Ecto neural progenitor cell (in vitro differentiated cells): ENCODE measurements around the gene TMEM44.

Source experiments
- DNase-seq: peaks from one replicate; pipeline ENCODE4 v3.0.0-alpha.2; 2018; ENCODE audit warnings: low spot score

Gene TMEM44, protein sequence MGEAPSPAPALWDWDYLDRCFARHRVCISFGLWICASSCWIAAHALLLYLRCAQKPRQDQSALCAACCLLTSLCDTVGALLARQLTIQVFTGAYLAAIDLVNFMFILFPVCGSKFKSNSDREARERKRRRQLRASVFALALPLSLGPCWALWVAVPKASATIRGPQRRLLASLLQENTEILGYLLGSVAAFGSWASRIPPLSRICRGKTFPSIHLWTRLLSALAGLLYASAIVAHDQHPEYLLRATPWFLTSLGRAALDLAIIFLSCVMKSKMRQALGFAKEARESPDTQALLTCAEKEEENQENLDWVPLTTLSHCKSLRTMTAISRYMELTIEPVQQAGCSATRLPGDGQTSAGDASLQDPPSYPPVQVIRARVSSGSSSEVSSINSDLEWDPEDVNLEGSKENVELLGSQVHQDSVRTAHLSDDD

DNA sequence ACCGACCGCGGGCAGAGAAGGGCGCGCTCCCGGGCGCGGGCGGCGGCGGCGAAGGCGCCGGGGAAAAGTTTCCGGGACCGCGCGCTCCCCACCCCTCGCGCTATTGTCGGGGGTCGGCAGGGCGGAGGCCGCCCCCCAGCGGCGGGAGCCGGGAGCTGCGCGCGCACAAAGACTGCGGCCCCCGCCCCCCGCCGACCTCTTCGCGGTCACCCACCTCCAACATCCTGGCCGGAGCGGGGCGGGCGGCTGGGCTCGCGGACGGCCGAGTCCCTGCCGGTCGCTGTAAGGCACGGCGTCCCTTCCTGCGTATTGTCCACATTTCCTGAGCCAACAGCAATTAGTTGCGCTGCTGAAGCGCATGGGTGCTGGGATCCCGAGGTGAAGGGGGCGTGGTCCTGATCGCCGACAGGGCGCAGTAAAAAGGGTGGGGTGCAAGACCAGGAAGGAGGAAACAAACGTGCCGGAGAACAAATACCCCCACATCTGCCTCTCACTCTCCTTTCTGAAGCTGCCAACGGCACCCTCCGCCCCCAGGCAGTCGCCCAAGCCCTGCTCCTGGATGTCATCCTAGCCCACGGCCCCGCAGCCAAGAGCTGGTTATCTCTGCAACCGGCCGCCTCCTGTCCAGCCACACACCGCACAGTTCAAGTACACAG lies at the start of gene TMEM44:
TSS of gene TMEM44 (minus strand) at position 71 of the 656 bp plus-strand sequence. CDS start 204 bp downstream, outside the sequence.
- peak; percentile 90 for DNase-seq

DNA sequence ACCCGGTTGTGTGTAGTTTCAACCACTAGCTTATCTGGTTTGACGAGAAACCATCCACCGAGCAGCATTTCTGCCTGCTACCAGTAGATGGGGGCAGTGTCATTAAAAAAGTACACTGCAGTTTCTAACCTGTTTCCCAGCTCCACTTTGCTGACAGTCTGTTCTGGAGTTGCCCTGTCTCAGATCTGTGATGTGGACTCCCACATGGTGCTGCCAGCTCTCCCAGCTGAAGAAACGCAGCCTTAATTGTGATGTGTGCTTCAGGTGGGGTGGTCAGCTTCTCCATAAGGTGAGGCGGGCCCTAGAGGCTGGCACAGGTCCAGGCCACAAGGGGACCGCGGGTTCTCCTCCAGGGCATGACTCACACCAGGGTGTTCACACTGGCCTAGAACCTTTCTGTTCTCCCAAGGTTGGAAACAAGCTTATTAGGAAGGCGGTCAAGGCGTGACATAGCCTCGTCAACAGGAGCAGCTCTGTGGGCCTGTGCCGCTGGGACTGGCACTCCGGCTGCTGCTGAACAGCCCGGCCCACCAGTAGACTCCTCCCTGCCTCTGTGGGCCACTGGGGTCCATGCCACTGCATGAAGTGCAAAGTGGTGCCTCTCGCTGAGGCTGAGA lies 49.6 kb upstream of the TMEM44 start:
- DNase-seq: peak; percentile 77

DNA sequence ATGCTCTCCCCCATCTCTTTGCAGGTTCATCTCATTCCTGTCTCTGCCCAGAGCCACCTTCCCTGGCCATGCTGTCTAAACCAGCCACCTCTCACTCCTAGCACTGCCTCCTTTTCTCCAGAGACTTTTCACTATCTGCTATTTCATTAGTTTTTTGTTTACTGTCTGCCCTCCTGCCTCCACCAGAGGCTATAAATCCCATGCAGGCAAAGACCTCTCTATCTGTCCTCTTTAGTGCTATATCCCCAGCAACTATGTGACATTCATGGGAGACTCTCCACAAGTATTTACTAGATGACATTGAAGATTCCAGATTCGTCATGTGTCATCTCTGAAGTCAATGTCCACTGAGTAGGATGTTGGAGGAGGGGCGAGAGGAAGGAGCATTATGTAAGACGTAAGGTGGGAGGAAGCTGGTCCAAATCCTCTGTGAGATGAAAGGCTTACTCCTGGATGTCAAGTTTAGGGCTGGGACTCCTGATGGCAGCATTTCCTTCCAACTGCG lies 49.0 kb upstream of the TMEM44 start:
- DNase-seq: no peak

DNA sequence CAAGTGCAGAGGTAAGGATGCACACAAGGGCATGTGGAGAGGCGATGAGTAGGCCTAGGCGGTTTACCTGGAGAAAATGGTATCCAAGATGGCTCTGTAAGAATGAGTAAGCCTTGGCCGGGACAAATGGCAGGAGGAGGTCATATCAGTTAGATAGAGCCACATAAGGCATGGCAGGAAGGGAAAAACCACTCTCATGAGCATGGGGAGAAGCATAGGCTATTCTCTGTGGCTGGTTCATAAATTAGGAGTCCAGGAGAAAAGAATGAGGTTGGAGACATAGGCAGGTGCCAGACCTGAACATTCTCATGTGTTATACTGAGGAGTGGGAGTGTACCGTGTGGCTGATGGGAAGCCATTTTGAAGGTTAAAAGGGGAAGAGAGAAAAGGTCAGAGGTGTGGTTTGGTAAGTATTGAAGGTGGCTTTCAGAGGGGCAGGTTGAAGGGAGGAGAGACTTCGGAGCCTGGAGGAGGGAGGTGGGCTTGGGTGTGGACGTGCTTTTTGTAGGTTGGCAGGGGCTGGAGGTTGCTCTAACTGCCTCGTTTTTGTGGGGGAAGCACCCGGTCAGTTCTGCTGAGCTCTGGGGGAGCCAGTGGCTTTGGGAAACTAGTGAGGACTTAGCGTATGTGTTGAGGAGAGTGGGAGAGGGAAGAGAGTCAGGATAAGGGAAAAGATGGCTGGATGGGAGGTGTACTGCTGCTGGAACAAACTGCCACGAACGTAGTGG lies 47.8 kb upstream of the TMEM44 start:
- DNase-seq: no peak

DNA sequence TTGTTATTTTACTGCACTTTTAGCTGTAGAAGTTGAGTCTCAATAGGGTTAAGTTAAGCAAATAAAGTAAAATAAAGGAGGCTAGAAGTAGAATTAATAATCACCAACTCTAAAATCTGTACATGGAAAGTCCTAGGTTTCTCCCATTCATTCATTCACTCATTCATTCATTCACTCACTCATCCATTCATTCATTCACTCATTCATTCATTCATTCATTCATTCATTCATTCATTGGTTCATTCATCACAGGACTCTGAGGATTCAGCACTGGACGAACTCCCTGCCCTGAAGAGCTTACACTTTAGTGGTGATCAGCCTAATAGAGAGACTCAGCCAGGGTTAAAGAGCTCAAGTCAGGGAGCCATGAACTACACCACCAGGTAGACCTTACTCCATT lies 43.3 kb upstream of the TMEM44 start:
- no peak for DNase-seq

DNA sequence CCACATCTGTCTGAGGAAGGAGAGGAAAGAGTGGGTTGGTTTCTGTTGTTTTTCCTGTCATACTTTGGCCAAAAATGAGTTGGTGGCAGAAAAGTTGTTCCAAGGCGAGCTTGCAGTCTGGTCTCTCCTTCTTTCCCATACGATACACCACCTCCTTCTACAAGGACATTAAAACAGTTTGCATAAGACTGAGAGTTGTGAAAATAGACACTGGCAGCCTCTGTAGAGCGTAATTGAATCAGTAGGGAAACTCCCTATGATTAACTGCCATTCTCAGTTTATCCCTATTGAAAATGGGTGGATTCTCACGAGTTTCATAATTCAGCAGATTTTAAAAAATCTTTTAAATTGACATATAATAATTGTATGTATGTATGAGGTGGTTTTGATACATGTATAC lies 42.5 kb upstream of the TMEM44 start:
- no peak for DNase-seq

DNA sequence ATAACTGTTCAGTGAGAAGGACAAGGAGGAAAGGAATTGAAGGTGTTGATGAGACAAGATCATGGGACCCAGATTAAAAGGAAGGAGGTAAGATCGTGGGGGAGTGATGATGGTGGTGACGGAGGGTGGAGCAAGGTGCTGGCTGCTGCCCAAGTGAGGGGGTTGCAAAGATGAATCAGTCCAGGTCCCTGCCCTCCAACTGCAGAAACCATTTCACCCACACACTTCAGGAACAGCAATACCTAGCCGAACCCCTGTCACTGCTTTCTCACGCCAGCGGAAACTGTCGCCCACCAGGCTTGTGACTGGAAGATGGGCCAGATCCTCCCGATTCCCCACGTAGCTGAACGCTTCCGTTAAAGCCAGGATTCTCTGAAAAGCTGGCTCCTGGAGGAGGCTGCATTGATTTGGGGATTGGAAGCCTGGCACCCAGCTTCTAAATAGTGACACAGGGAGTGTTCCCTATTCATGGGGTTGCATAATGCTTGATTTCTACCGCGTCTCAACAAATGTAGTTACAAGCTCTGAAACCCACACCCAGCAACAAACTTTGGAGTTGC lies 41.9 kb upstream of the TMEM44 start:
- DNase-seq: no peak

DNA sequence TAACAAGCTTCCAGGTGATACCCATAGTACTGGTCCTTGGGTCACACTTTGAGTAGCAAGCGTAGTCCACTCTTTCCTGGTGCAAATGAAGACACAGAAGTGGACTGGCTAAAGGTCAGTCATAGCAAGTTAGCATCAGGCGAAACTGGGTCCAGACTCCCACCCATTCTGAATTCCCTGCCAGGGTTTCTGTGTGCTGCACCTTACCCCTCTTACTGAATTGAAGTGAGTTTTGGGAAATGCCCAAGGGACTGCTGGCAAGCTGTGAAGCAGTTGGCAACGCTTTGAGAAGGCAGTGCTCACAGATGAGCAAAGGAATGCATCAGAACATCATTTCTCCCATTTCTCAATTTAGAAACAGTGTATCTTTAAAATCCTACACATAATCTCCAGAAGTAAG lies 40.5 kb upstream of the TMEM44 start:
- DNase-seq: no peak

DNA sequence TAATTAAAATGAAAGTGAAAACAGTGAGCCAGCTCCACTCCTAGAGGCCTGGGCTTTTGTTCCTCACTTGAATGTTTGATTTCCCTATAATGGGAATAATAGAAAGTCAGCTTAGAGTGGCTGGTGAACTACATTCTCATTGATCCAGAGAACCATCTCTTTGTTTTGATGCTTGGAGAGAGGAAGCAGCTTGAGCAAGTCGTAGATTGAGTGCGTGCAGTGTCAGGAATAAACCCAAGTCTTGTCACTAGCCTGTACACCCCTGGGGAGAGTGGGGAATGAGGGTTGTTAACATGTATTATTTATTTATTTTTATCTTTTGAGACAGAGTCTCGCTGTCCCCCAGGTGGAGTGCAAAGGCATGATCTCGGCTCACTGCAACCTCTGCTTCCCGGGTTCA lies 39.7 kb upstream of the TMEM44 start:
- no peak for DNase-seq

DNA sequence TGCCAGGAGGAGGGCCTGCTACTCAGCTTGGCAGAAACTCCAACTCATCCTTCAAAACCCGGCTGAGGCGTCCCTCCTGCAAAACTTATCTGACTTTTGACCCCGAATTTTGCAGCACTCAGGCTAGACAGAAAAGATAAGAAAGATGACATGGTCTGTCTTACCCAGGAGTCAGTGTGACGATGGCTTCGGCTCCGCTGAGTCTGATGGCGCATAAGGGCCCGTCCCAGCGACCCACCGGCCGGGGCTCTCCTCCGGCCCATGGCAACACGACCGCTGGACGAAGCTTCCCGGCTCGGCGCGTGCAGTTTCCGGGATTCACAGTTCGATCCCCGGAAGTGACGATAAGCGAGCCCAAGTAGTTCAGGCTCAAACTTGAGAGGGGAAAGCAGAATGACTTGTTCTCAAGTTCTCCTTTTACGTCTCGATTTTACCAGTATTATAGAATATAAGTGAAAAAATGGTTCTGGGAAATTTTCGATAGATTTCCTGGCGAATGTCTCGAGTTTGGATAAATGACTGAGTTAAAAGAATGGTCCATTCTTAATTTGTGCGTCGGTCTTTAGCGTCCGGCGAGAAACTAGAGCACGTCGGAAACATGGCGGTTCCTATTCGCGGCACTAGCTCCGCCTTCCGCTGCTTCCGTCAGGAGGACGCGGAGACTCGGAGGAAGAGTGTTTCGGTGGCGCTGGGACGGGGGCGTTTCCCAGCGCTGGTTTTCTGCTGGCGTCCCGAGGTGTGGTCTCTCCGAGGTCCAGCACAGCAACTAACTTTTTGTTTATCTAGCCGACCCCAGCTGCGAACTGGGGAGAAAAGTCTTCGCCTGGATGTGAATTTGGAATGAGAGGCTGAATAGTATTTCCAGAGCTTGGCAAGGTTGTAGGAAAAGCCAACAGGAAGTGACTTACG lies 38.9 kb upstream of the TMEM44 start, which contains the start of gene LSG1:
TSS of gene LSG1 (minus strand) at position 292 of the 909 bp plus-strand sequence. CDS start at position 263, 29 bp downstream.
- DNase-seq: peak; percentile 92

DNA sequence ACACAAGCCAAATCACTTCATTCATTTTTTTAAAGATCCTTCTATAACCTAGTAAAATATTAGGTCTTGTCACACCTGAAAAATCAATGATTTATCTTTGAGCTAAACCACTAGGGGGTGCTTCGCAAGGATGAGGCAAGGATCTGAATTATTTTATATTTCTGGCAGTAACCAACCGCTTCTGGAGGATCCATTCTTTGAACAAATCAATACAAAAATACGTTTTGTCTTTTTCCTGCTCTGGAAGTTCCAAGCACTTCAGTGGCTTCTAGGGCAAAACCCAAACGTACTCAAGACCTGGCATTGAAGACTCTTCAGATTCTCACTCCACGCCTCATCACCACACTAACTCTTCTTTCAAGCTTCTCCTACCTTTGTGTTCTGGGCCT lies 38.3 kb upstream of the TMEM44 start:
- DNase-seq: no peak

DNA sequence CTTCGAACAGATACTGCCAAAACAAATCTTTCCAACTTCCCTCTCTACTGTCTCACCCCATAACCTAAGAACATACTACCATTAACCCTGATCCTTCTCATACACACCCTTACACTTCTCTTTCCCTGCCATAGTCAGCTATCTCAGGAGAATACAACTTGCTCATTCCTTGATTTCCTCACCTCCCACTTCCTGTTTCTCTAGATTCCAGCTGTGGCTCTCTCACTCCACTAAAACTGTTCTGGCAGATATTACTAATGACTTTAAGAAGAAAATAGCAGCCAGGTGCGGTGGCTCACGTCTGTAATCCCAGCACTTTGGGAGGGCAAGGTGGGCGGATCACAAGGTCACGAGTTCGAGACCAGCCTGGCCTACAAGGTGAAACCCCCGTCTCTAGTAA lies 34.1 kb upstream of the TMEM44 start:
- DNase-seq: no peak

DNA sequence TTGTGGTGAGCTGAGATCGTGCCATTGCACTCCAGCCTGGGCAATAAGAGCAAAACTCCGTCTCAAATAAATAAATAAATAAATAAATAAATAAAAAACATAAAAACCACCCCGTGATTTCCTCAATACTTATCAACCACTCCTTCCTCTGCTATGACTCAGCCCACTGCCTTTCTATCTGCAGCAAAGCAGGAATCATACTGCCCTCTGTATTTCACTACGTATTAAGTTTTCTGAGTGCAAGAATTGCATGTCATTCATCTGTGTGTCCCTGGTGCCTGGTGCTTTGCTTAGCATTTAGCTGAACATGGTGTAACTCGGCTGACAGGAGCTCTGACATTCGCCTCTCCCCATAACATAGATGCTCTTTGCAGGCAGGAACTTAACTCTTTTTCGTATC lies 31.6 kb upstream of the TMEM44 start:
- no peak for DNase-seq

DNA sequence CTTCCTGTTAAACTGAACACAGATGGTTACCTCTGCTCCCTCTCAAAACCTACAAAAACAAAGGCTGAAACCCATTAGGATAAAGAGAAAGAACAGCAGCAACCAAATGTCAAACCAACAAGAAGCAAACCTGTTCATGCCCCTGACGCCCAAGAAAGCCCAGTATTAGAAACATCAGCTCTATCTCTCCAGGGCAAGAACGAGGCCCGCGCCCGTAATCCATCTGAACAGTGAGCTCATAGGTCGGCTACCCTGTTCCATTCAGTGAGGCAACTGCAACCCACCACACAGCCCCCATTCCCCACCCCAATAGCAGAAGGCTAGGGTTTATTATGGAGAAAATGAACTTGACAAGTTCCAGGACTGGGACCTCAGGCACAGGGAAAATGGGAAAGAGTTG lies 28.7 kb upstream of the TMEM44 start:
- DNase-seq: no peak

DNA sequence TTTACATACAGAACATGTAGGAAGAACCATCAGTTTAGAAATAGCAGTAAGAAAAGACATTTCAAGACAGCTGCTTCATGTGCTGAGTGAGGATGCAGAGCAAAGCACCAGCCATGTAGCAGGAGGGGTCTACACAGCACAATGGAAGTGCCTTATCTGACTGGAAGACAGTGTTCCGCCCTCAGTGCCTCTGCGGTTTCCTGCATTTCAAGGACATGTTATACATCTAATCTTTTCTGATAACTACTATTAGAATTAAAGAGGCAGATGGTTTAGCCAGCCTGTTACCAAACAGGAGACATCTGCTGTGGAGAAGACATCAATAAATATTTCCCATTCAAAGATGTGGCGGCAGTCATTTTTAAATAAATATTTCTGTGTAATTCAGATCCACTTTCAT lies 28.2 kb upstream of the TMEM44 start:
- no peak for DNase-seq

DNA sequence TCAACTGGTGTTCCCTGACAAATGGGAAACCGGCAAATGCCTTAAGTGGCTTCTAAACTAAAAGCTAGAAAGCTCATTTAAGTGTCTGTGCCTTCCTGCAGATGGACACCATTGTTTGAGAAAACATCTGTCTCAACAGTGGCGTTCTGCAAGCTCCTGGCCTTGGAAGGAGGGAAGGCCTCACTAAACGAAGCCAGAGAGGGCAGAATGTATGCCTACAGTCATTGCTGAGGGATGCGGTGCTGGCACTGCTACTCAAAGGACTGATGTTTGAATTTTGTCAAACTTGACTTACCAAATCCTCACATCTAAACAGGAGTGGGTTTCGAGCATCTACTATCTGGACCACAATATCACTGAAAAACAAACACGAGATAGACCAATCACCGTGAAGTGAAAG lies 26.6 kb upstream of the TMEM44 start:
- no peak for DNase-seq

DNA sequence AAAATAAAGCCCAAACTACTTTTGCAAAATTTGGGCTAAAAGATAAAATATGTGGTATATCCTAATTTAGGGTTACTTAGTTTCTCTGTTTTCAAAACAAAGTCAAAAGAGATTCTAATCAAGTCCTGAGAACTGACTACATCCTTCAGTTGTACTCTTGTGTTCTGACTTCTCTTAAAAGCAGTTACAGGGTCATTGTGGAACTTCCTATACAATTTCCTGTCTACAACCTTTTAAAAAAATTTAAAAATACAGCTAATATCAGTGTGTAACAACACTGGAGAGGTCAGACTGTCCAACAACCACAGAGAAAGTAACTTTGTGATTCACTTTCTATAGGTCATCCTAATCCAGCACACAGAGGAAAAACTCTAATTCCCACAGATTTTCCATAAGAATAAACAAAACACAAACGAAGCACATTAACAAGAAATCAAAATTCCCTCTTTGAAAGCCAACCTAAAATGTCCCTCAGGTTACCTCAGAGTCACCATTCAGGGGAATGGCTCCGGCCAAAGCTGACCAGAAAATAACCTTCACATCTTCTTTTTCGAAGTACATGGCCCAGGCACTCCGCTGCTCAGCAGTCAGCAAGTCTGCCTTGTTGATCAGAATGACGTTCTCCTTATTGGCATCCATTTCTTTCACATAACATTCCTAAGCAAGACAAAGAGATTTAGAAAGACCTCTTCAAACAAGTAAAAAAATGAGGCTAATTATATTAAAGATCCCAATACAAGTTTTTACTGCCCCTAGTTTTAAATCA lies 25.4 kb upstream of the TMEM44 start:
- no peak for DNase-seq

DNA sequence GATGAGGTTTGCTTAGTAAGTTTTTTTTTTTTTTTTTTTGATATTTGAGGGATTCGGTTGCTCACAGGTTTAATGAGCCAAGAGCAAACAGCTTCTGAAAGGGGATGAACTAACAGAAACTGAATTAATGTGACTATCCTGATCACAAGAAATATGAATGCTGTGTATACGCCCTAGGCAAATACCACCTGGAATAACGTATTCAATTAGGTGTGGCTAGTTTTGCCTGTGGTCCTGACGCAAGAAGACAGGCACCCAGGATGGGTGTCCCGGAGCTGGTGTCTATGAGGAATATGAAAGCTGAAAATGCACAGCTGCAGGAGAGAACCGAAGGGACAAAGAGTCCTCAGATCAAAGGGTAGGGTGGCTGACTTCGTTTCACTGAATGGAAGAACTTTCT lies 24.2 kb upstream of the TMEM44 start:
- DNase-seq: no peak

DNA sequence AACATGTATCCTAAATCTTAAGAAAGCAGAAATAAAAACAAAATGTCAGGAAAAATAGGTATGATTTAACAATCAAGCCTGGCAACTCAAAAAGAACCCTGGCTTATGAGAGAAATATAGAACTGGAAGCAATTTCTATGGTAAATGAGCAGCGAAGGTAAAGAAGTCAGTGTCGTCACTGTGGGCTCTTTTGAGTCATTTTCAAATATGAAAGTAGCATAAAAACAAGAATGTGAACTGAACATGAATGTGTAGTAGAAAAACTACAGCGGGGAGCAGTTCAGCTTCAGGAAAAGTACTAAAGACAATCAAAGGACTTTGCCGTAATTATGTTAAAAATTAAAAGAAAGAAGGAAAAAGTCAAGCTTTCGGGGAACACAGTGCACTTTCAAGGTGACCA lies 21.2 kb upstream of the TMEM44 start:
- DNase-seq: no peak

DNA sequence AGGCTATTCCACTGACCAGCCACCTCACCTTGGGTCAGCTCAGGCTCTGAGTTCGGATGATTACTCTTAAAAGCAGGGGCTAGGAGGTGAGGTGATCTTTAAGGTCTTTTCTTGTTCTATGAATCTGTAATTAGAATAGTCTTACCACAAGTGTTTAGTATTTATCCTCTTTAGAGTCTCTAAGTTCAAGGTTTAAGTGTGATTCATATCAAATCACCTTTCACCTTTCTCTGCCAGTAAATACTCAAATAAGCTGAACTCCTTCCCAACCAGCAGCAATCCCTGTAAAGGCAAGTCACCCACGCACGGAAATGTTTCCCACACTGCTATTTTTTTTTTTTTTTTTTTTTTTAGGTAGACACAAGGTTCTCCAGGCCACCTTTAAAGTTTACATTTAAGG lies 14.5 kb upstream of the TMEM44 start:
- DNase-seq: no peak
